Mesodermal cell (in vitro differentiated cells): Measurements from ENCODE around the gene ERG.

ENCODE experiments used
- H3K27ac ChIP-seq: 2 replicates; pipeline ENCODE4 v1.7.0; 2013; ENCODE audit warnings: mild to moderate bottlenecking, low read depth, low read length, moderate library complexity; ENCODE audit not compliant: severe bottlenecking
- H3K36me3 ChIP-seq: 2 replicates; pipeline ENCODE4 v1.7.1; 2013; ENCODE audit warnings: mild to moderate bottlenecking, low read length, moderate library complexity; ENCODE audit not compliant: control insufficient read depth, insufficient read depth
- H3K4me1 ChIP-seq: one replicate; pipeline ENCODE4 v1.7.1; 2013; ENCODE audit warnings: mild to moderate bottlenecking, low read length; ENCODE audit not compliant: insufficient read depth, control insufficient read depth, poor library complexity, severe bottlenecking
- H3K4me3 ChIP-seq: 2 replicates; pipeline ENCODE4 v1.7.0; 2013; ENCODE audit warnings: low read length, control low read depth, mild to moderate bottlenecking; ENCODE audit not compliant: insufficient read depth, poor library complexity, severe bottlenecking; ENCODE audit errors: extremely low read depth
- H3K9me3 ChIP-seq: 2 replicates; pipeline ENCODE4 v1.7.1; 2013; ENCODE audit warnings: mild to moderate bottlenecking, low read length, moderate library complexity; ENCODE audit not compliant: control insufficient read depth
- WGBS, 2 experiments: methylation state at CpG; one replicate each; pipeline ENCODE4 v1.1.5; 2013; ENCODE audit warnings: missing lambda C conversion rate in 2 of 2; ENCODE audit not compliant: insufficient coverage in 2 of 2; 5-methylcytosine and 5-hydroxymethylcytosine counted together

Gene ERG

GRCh38 chr21:38351961-38352521 lies 146.2 kb downstream of the ERG start:
- peaks cover 11% of the 10 kb centered on the region for H3K4me1 ChIP-seq
- no peaks in the 10 kb centered on the region for H3K9me3 ChIP-seq
- no peaks in the 10 kb centered on the region for H3K36me3 ChIP-seq
- H3K27ac ChIP-seq, result peak overlapping the region; percentile 79
- no peak overlapping the region for H3K4me3 ChIP-seq
- whole genome bisulfite sequencing, 2 experiments, result 60 to 62% methylated on average over 6 to 7 of the region's 10 CpGs

- 95 to 97% methylated on average over 12 to 13 of the region's 16 CpGs for WGBS, 2 experiments
- Histone ChIP-seq H3K9me3 (no peaks in the 10 kb centered on the region), H3K36me3 (no peaks in the 10 kb centered on the region), H3K27ac (peak overlapping the region; percentile 79), H3K4me3 (no peak overlapping the region), H3K4me1 (peaks cover 11% of the 10 kb centered on the region)
Observed at GRCh38 chr21:38351176-38351959, 146.9 kb downstream of the ERG start.

- H3K9me3 ChIP-seq, result no peaks in the 10 kb centered on the region
- 83 to 91% methylated on average over 1 to 2 of the region's 3 CpGs for WGBS, 2 experiments
- no peak overlapping the region for H3K27ac ChIP-seq
- H3K36me3 ChIP-seq, result no peaks in the 10 kb centered on the region
- H3K4me3 ChIP-seq, result no peak overlapping the region
- H3K4me1 ChIP-seq, result peaks cover 11% of the 10 kb centered on the region
Observed at GRCh38 chr21:38350684-38351083, 147.6 kb downstream of the ERG start.

- Histone ChIP-seq H3K27ac (no peak overlapping the region), H3K9me3 (no peaks in the 10 kb centered on the region), H3K36me3 (no peaks in the 10 kb centered on the region), H3K4me1 (peaks cover 11% of the 10 kb centered on the region), H3K4me3 (no peak overlapping the region)
- 100% methylated on average over 2 of the region's 2 CpGs for WGBS, 2 experiments
Observed at GRCh38 chr21:38349977-38350376, 148.3 kb downstream of the ERG start.

- no peak overlapping the region for H3K27ac ChIP-seq
- WGBS, 2 experiments, result 87 to 88% methylated on average over 6 to 7 of the region's 10 CpGs
Observed at GRCh38 chr21:38349111-38349746, 149.0 kb downstream of the ERG start.

GRCh38 chr21:38346286-38346685 lies 152.0 kb downstream of the ERG start:
- 85 to 93% methylated on average over 5 of the region's 5 CpGs for WGBS, 2 experiments
- Histone ChIP-seq H3K4me1 (peaks cover 6% of the 10 kb centered on the region), H3K9me3 (no peaks in the 10 kb centered on the region), H3K4me3 (no peak overlapping the region), H3K27ac (no peak overlapping the region), H3K36me3 (no peaks in the 10 kb centered on the region)

More at GRCh38 chr21:38349111-38349746, 149.0 kb downstream of the ERG start:
- H3K4me3 ChIP-seq, result no peak overlapping the region
- H3K9me3 ChIP-seq, result no peaks in the 10 kb centered on the region
- no peaks in the 10 kb centered on the region for H3K36me3 ChIP-seq
- H3K4me1 ChIP-seq, result peaks cover 11% of the 10 kb centered on the region

- WGBS, 2 experiments, result 89 to 97% methylated on average over 6 of the region's 6 CpGs
Observed at GRCh38 chr21:38343691-38344090, 154.6 kb downstream of the ERG start.

GRCh38 chr21:38342739-38343138 lies 155.5 kb downstream of the ERG start:
- no peak overlapping the region for H3K27ac ChIP-seq
- no CpG with 5 or more reads among the region's 1 CpG for WGBS, 2 experiments
- H3K9me3 ChIP-seq, result no peaks in the 10 kb centered on the region
- no peak overlapping the region for H3K4me3 ChIP-seq
- H3K4me1 ChIP-seq, result no peaks in the 10 kb centered on the region
- H3K36me3 ChIP-seq, result no peaks in the 10 kb centered on the region

More at GRCh38 chr21:38343691-38344090, 154.6 kb downstream of the ERG start:
- no peak overlapping the region for H3K27ac ChIP-seq
- H3K4me3 ChIP-seq, result no peak overlapping the region
- no peaks in the 10 kb centered on the region for H3K36me3 ChIP-seq
- no peaks in the 10 kb centered on the region for H3K4me1 ChIP-seq
- no peaks in the 10 kb centered on the region for H3K9me3 ChIP-seq

GRCh38 chr21:38341546-38342012 lies 156.7 kb downstream of the ERG start:
- H3K4me3 ChIP-seq, result no peak overlapping the region
- no peaks in the 10 kb centered on the region for H3K4me1 ChIP-seq
- H3K27ac ChIP-seq, result no peak overlapping the region
- H3K36me3 ChIP-seq, result no peaks in the 10 kb centered on the region
- WGBS, 2 experiments, result 92 to 100% methylated on average over 2 to 3 of the region's 5 CpGs
- no peaks in the 10 kb centered on the region for H3K9me3 ChIP-seq

GRCh38 chr21:38340131-38340530 lies 158.1 kb downstream of the ERG start:
- Histone ChIP-seq H3K4me3 (no peak overlapping the region), H3K9me3 (no peaks in the 10 kb centered on the region), H3K27ac (no peak overlapping the region), H3K4me1 (no peaks in the 10 kb centered on the region), H3K36me3 (no peaks in the 10 kb centered on the region)
- 94 to 95% methylated on average over 4 of the region's 4 CpGs for whole genome bisulfite sequencing, 2 experiments
